Gastroesophageal sphincter (tissue), 4 donors: Measurements from ENCODE around the gene IFI27L2. TPM values are rescaled to one million over a fixed set of nuclear protein-coding genes. Genes with fewer than 3 reads are reported as not detected.

ENCODE experiments used
- ATAC-seq: fragments of 150-250 bp; one replicate; pipeline ENCODE4 v1.9.1; 2016; ENCODE audit warnings: mild to moderate bottlenecking, moderate library complexity
- H3K27ac ChIP-seq, 4 donors: fragments of 200-600 bp; sonication (generic) in 3 of 4; 1 replicate in 3 of 4; 2 replicates in 1 of 4; pipeline ENCODE4 v1.5.1; 2016 to 2019
- H3K27me3 ChIP-seq: fragments of 200-600 bp; sonication (generic); one replicate; pipeline ENCODE4 v1.5.1; 2019
- H3K36me3 ChIP-seq, 2 donors: fragments of 200-600 bp; sonication (generic); one replicate each; pipeline ENCODE4 v1.5.1; 2019; ENCODE audit warnings: control low read depth in 1 of 2
- H3K4me1 ChIP-seq, 3 donors: fragments of 200-600 bp; sonication (generic); 1 replicate in 2 of 3; 2 replicates in 1 of 3; pipeline ENCODE4 v1.5.1; 2016 to 2019; ENCODE audit warnings: control low read depth in 2 of 3
- H3K4me3 ChIP-seq, 2 donors: fragments of 200-600 bp; sonication (generic); one replicate each; pipeline ENCODE4 v1.5.1; 2019; ENCODE audit warnings: mild to moderate bottlenecking in 1 of 2, moderate library complexity in 1 of 2
- H3K9me3 ChIP-seq, 3 donors: fragments of 200-600 bp; sonication (generic); one replicate each; pipeline ENCODE4 v1.5.1; 2017 to 2019; ENCODE audit warnings: control low read depth in 2 of 3
- CTCF ChIP-seq, 4 experiments: fragments of 200-600 bp in 2 of 4; fragments of 450-650 bp in 2 of 4; sonication (generic) in 1 of 4; IDR thresholded peaks; one replicate each; pipeline ENCODE4 v1.5.1; 2017 to 2019; ENCODE audit warnings: antibody characterized with exemption in 4 of 4, mild to moderate bottlenecking in 2 of 4, moderate library complexity in 2 of 4
- EP300 ChIP-seq: sonication (generic); formaldehyde crosslinking; IDR thresholded peaks from one replicate; pipeline ENCODE4 v1.6.1; 2017; ENCODE audit warnings: antibody characterized with exemption, mild to moderate bottlenecking
- POLR2A ChIP-seq, 2 donors: fragments of 450-650 bp; IDR thresholded peaks; one replicate each; pipeline ENCODE4 v1.6.1; 2017; ENCODE audit warnings: antibody characterized with exemption in 2 of 2, mild to moderate bottlenecking in 2 of 2, moderate library complexity in 1 of 2
- POLR2AphosphoS5 ChIP-seq: sonication (generic); formaldehyde crosslinking; IDR thresholded peaks from one replicate; pipeline ENCODE4 v1.6.1; 2017; ENCODE audit warnings: antibody characterized with exemption
- WGBS, 2 donors: methylation state at CpG; one replicate each; pipeline ENCODE4 v1.1.5; 2018; ENCODE audit warnings: low coverage in 1 of 2; 5-methylcytosine and 5-hydroxymethylcytosine counted together
- total RNA-seq, 4 donors: library from RNA; depleted of rRNA; stranded (reverse); fragments of >200 nt; gene quantifications; one replicate each; pipeline ENCODE4 v1.1.0, GENCODE V29; 2016

The IFI27L2 gene
- total RNA-seq, 4 donors from 2014 or later = 25.7 to 67.2 (median 52.2) TPM

- no peak overlapping the region for H3K27ac ChIP-seq
- peaks cover 6% of the 10 kb centered on the region for H3K27me3 ChIP-seq
- TF ChIP-seq POLR2AphosphoS5 = no peak
- no peak for TF ChIP-seq EP300
- no peak for TF ChIP-seq CTCF (IDR thresholded peaks at IDR 0.05)
- TF ChIP-seq POLR2A (IDR thresholded peaks at IDR 0.05) = no peak
- WGBS, 2 donors = 0% methylated on average over 1 of the region's 3 CpGs; no CpG with 5 or more reads in 1 of the 2 donors
- peaks cover 0 to 22% (median 0%) of the 10 kb centered on the region in 3 donors for H3K9me3 ChIP-seq
- no peak overlapping the region for H3K4me3 ChIP-seq
- no peak for ATAC-seq
- peaks cover 0 to 17% of the 10 kb centered on the region in 2 donors for H3K36me3 ChIP-seq
- H3K4me1 ChIP-seq = no peaks in the 10 kb centered on the region
Observed at GRCh38 chr14:94122438-94122837, 7.0 kb downstream of the IFI27L2 start.

DNA sequence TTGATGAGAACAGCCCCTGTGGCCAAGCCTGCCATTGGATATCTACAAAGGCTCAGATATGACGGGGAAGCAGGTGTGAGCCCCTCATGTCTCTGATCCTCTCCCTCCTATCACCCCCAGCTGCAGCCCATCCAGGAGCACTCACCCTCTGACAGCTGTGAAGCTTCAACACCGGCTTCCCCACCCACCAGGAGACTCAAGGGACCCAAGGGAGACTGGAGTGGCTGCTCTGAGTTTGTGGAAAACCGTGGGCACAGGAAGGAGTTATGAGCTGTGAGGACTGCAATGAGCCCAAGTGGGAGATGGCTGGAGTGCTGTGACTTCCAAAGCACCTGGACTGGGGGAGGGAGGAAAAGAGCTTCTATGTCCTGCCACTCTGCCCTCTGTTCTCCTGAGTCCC is 7.9 kb downstream of the IFI27L2 start:
- ATAC-seq = no peak
- WGBS, 2 donors = 30 to 44% methylated on average over 2 of the region's 3 CpGs
- peaks cover 6% of the 10 kb centered on the region for H3K27me3 ChIP-seq
- TF ChIP-seq CTCF (IDR thresholded peaks at IDR 0.05) = no peak
- no peak for TF ChIP-seq POLR2AphosphoS5
- TF ChIP-seq POLR2A (IDR thresholded peaks at IDR 0.05) = no peak
- TF ChIP-seq EP300 = no peak
- H3K4me3 ChIP-seq = no peak overlapping the region
- peaks cover 0 to 22% (median 0%) of the 10 kb centered on the region in 3 donors for H3K9me3 ChIP-seq
- H3K27ac ChIP-seq = no peak overlapping the region
- peaks cover 0 to 7% of the 10 kb centered on the region in 2 donors for H3K36me3 ChIP-seq
- no peaks in the 10 kb centered on the region for H3K4me1 ChIP-seq

- 84 to 94% methylated on average over 4 to 5 of the region's 5 CpGs for WGBS, 2 donors
- Histone ChIP-seq H3K9me3 (peaks cover 0 to 22% (median 0%) of the 10 kb centered on the region in 3 donors), H3K4me1 (peaks cover 0 to under 1% (median 0%) of the 10 kb centered on the region in 3 donors), H3K27ac (no peak overlapping the region), H3K27me3 (peaks cover 9% of the 10 kb centered on the region), H3K36me3 (peaks cover 0 to under 1% of the 10 kb centered on the region in 2 donors), H3K4me3 (no peak overlapping the region)
- no peak for ATAC-seq
- TF ChIP-seq EP300 (no peak), POLR2A (IDR thresholded peaks at IDR 0.05) (no peak), POLR2AphosphoS5 (no peak), CTCF (IDR thresholded peaks at IDR 0.05) (no peak)
Observed at GRCh38 chr14:94120667-94121340, 8.6 kb downstream of the IFI27L2 start.

GRCh38 chr14:94119071-94119470 is 10.3 kb downstream of the IFI27L2 start:
- Histone ChIP-seq H3K4me1 (peaks cover 0 to 15% (median 5%) of the 10 kb centered on the region in 3 donors), H3K9me3 (peaks cover 0 to 22% (median 0%) of the 10 kb centered on the region in 3 donors), H3K27ac (no peak overlapping the region), H3K27me3 (peaks cover 11% of the 10 kb centered on the region), H3K4me3 (no peak overlapping the region), H3K36me3 (no peaks in the 10 kb centered on the region)
- no peak for ATAC-seq
- TF ChIP-seq POLR2AphosphoS5 = no peak

DNA sequence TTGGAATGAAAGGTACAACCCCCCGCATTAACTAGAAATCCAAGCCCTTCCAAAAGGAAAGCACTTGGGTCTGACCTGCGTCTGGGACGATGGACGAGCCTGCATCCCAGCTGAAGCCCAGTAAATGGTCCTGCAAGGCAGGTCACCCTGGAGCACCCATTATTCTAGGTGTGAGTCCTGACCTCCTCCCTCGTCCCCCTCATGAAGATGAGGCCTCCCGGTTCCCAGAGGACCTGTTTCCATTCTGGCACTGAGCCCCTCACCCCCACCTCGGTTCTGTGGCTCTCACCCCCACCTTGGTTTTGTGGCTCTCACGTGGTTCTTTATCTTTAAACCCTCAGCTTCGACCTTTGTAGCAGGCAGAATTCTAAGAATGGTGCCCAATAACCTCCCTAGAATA is 11.5 kb downstream of the IFI27L2 start:
- Histone ChIP-seq H3K9me3 (peaks cover 0 to 22% (median 0%) of the 10 kb centered on the region in 3 donors), H3K27me3 (peaks cover 11% of the 10 kb centered on the region), H3K36me3 (no peaks in the 10 kb centered on the region), H3K4me1 (peaks cover 0 to 15% (median 14%) of the 10 kb centered on the region in 3 donors), H3K27ac (no peak overlapping the region), H3K4me3 (no peak overlapping the region)
- ATAC-seq = no peak
- no peak for TF ChIP-seq CTCF (IDR thresholded peaks at IDR 0.05)
- no peak for TF ChIP-seq POLR2A (IDR thresholded peaks at IDR 0.05)
- no peak for TF ChIP-seq EP300
- no peak for TF ChIP-seq POLR2AphosphoS5
- WGBS, 2 donors = 70% methylated on average over 7 of the region's 9 CpGs; no CpG with 5 or more reads in 1 of the 2 donors
